Fibroblast of lung (primary cell): ENCODE data around the gene MDFI. TPM values are rescaled to one million over a fixed set of nuclear protein-coding genes. Genes with fewer than 3 reads are reported as not detected.

Experiments
- DNase-seq, 2 donors: peaks; one replicate each; pipeline versions ENCODE4 v3.0.0 to v3.0.0-alpha.2; 2010; ENCODE audit warnings: low read depth in 2 of 2
- H2AFZ ChIP-seq: 2 replicates; pipeline ENCODE4 v1.5.1; 2012; ENCODE audit warnings: low read length, control low read depth, inconsistent platforms
- H3K27ac ChIP-seq: 2 replicates; pipeline ENCODE4 v1.5.1; 2011; ENCODE audit warnings: low read length, control low read depth; ENCODE audit not compliant: insufficient read depth
- H3K27me3 ChIP-seq: 2 replicates; pipeline ENCODE4 v1.5.1; 2011; ENCODE audit warnings: mild to moderate bottlenecking, low read length; ENCODE audit not compliant: control insufficient read depth, insufficient read depth
- H3K36me3 ChIP-seq: 2 replicates; pipeline ENCODE4 v1.5.1; 2011; ENCODE audit warnings: low read length; ENCODE audit not compliant: control insufficient read depth, insufficient read depth
- H3K4me1 ChIP-seq: 2 replicates; pipeline ENCODE4 v1.5.1; 2011; ENCODE audit warnings: low read length; ENCODE audit not compliant: control insufficient read depth, insufficient read depth; ENCODE audit errors: extremely low read depth
- H3K4me2 ChIP-seq: 2 replicates; pipeline ENCODE4 v1.5.1; 2011; ENCODE audit warnings: low read length, control low read depth; ENCODE audit not compliant: insufficient read depth; ENCODE audit errors: extremely low read depth
- H3K4me3 ChIP-seq, 4 experiments: fragments of 200-600 bp in 1 of 4; sonication (generic) in 1 of 4; replicated peaks in 1 of 4; 2 replicates each; pipeline ENCODE4 v1.5.1; 2011 to 2016; ENCODE audit warnings: low read length in 4 of 4, low read depth in 3 of 4, mild to moderate bottlenecking in 3 of 4, control low read depth in 2 of 4, inconsistent platforms in 1 of 4, mixed read lengths in 1 of 4; ENCODE audit not compliant: insufficient read depth in 1 of 4; ENCODE audit errors: control extremely low read depth in 1 of 4
- H3K79me2 ChIP-seq: 2 replicates; pipeline ENCODE4 v1.5.1; 2012; ENCODE audit warnings: mild to moderate bottlenecking, low read length, inconsistent platforms; ENCODE audit not compliant: control insufficient read depth, insufficient read depth
- H3K9ac ChIP-seq: 2 replicates; pipeline ENCODE4 v1.5.1; 2011; ENCODE audit warnings: mild to moderate bottlenecking, low read length, control low read depth; ENCODE audit not compliant: insufficient read depth
- H3K9me3 ChIP-seq: 2 replicates; pipeline ENCODE4 v1.5.1; 2012; ENCODE audit warnings: low read depth, low read length; ENCODE audit not compliant: control insufficient read depth, insufficient read depth
- H4K20me1 ChIP-seq: 2 replicates; pipeline ENCODE4 v1.5.1; 2011; ENCODE audit warnings: low read length; ENCODE audit not compliant: control insufficient read depth, insufficient read depth; ENCODE audit errors: extremely low read depth
- EZH2 ChIP-seq: IDR thresholded peaks from 2 replicates; pipeline ENCODE4 v1.5.1; 2012; ENCODE audit warnings: low read length, control low read depth, mild to moderate bottlenecking; ENCODE audit errors: missing control alignments
- polyA plus RNA-seq, 2 donors: library from polyadenylated mRNA; depleted of rRNA in 1 of 2; stranded (reverse) in 1 of 2; unstranded in 1 of 2; fragments of >200 nt; gene quantifications; 2 replicates each; pipeline ENCODE4 v1.2.1, GENCODE V29; 2011 to 2012; ENCODE audit warnings: missing spikeins in 1 of 2
- total RNA-seq: library from RNA; depleted of rRNA; stranded (reverse); fragments of >200 nt; gene quantifications from 2 replicates; pipeline ENCODE4 v1.2.1, GENCODE V29; 2014
- TF ChIP-seq, protein P1 (sequence below), 2 donors: IDR thresholded peaks in 1 of 2; conservative IDR thresholded peaks in 1 of 2; 1 replicate in 1 of 2; 2 replicates in 1 of 2; pipeline ENCODE4 v1.5.1; 2011 to 2012; ENCODE audit warnings: low read length in 2 of 2, control low read depth in 1 of 2, inconsistent platforms in 1 of 2, low read depth in 1 of 2, mild to moderate bottlenecking in 1 of 2

The MDFI gene
- total and polyA plus RNA-seq, 2 donors (not counting 1 experiment from before 2014, with no cell fraction given): 0.17 TPM; not detected in 1

DNA sequence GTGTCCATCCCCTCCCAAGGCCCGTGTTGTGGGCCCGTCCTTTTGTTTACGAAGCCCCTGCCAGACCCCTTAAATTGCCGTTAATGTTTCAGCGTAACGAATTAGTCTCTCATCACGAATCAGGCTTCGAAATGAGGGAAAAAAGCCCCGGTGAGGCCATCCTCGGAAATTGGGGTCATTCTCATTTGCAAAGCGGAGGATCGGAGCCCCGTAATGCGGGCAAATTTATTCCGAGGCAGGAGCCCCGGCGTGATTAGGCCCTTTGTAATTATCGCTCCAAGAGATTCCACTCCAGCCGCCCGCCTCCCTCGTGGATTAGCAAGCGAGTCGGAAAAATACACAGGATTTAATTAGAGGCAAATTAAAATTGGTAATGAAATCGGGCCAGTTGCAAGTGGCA is 44.9 kb upstream of the MDFI start:
- H3K79me2 ChIP-seq: no peaks in the 10 kb centered on the region
- no peak overlapping the region for H3K9ac ChIP-seq
- DNase-seq: no peak
- H2AFZ ChIP-seq: no peak overlapping the region
- no peak overlapping the region for H3K4me3 ChIP-seq
- no peaks in the 10 kb centered on the region for H3K4me1 ChIP-seq
- no peak for TF ChIP-seq EZH2
- TF ChIP-seq, protein P1, sequence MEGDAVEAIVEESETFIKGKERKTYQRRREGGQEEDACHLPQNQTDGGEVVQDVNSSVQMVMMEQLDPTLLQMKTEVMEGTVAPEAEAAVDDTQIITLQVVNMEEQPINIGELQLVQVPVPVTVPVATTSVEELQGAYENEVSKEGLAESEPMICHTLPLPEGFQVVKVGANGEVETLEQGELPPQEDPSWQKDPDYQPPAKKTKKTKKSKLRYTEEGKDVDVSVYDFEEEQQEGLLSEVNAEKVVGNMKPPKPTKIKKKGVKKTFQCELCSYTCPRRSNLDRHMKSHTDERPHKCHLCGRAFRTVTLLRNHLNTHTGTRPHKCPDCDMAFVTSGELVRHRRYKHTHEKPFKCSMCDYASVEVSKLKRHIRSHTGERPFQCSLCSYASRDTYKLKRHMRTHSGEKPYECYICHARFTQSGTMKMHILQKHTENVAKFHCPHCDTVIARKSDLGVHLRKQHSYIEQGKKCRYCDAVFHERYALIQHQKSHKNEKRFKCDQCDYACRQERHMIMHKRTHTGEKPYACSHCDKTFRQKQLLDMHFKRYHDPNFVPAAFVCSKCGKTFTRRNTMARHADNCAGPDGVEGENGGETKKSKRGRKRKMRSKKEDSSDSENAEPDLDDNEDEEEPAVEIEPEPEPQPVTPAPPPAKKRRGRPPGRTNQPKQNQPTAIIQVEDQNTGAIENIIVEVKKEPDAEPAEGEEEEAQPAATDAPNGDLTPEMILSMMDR (conservative IDR thresholded peaks at IDR 0.05 in 1 of 2, IDR thresholded peaks at IDR 0.05 in 1 of 2; ENCODE audit: low read depth in 1 of 2, low read length in 2 of 2): no peak
- no peaks in the 10 kb centered on the region for H3K27me3 ChIP-seq
- H4K20me1 ChIP-seq: no peaks in the 10 kb centered on the region
- no peaks in the 10 kb centered on the region for H3K36me3 ChIP-seq
- no peaks in the 10 kb centered on the region for H3K9me3 ChIP-seq
- H3K27ac ChIP-seq: no peak overlapping the region
- no peak overlapping the region for H3K4me2 ChIP-seq

DNA sequence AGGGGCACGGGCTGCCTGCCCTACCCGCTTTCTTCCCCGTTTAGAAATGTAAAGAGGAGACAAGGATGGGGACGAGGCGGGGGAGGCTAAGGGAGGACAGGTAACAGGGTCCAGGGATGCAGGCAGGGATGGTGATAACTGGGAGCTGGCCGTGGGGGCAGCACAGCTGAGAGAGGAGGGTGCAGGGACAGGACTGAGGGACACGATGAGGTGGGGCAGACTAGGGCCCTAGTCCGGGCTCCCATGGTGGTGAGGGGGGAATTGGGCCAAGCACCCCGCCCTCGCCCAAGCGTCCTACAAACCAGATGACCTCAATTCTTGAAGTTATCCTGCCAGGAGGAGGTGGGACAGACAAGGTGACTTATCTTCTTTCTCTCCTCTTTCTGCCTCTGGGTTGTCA is 44.4 kb upstream of the MDFI start:
- Histone ChIP-seq H2AFZ (no peak overlapping the region), H3K36me3 (no peaks in the 10 kb centered on the region), H3K4me1 (no peaks in the 10 kb centered on the region), H3K9ac (no peak overlapping the region), H3K27me3 (no peaks in the 10 kb centered on the region), H3K79me2 (no peaks in the 10 kb centered on the region), H3K27ac (no peak overlapping the region), H3K9me3 (no peaks in the 10 kb centered on the region), H3K4me3 (no peak overlapping the region), H3K4me2 (no peak overlapping the region), H4K20me1 (no peaks in the 10 kb centered on the region)
- DNase-seq: no peak
- no peak for TF ChIP-seq EZH2
- TF ChIP-seq, protein P1 (conservative IDR thresholded peaks at IDR 0.05 in 1 of 2, IDR thresholded peaks at IDR 0.05 in 1 of 2; ENCODE audit: low read depth in 1 of 2, low read length in 2 of 2): no peak

DNA sequence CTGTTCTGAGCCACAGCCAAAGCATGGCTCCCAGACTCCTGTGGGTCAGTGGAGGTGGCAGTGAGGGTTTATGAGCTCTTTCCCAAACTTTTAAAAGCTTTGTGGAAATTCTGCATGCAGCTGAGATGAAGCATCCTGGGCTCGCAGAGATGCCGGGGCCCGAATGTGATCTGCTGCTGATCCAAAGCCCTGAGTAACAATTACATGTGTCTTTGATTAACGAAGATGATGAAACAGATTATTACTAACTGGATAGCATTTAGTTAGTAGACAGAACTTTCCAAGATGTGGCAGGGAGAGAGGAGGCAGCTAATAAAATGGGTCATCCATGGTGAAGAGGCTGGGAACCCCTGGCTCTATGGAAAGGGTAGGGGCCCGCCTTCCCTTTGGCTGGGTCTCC is 43.9 kb upstream of the MDFI start:
- no peak overlapping the region for H3K4me2 ChIP-seq
- no peaks in the 10 kb centered on the region for H3K27me3 ChIP-seq
- no peaks in the 10 kb centered on the region for H4K20me1 ChIP-seq
- H3K79me2 ChIP-seq: no peaks in the 10 kb centered on the region
- H3K4me3 ChIP-seq: no peak overlapping the region
- no peak overlapping the region for H3K27ac ChIP-seq
- H3K4me1 ChIP-seq: no peaks in the 10 kb centered on the region
- TF ChIP-seq, protein P1 (conservative IDR thresholded peaks at IDR 0.05 in 1 of 2, IDR thresholded peaks at IDR 0.05 in 1 of 2; ENCODE audit: low read depth in 1 of 2, low read length in 2 of 2): no peak
- TF ChIP-seq EZH2: no peak
- H2AFZ ChIP-seq: no peak overlapping the region
- no peaks in the 10 kb centered on the region for H3K36me3 ChIP-seq
- H3K9me3 ChIP-seq: no peaks in the 10 kb centered on the region
- no peak overlapping the region for H3K9ac ChIP-seq
- no peak for DNase-seq
